AG09319 (cell line): ENCODE results near the gene SLC39A13.

Source experiments
- DNase-seq: peaks from one replicate; pipeline ENCODE4 v3.0.0-alpha.2; 2010; ENCODE audit warnings: low read depth; ENCODE audit errors: extremely low read depth
- TF ChIP-seq, protein P1 (sequence below): IDR thresholded peaks from 2 replicates; pipeline ENCODE4 v1.5.1; 2011; ENCODE audit warnings: low read depth, mild to moderate bottlenecking, inconsistent platforms, low read length, moderate library complexity

SLC39A13 gene

DNA sequence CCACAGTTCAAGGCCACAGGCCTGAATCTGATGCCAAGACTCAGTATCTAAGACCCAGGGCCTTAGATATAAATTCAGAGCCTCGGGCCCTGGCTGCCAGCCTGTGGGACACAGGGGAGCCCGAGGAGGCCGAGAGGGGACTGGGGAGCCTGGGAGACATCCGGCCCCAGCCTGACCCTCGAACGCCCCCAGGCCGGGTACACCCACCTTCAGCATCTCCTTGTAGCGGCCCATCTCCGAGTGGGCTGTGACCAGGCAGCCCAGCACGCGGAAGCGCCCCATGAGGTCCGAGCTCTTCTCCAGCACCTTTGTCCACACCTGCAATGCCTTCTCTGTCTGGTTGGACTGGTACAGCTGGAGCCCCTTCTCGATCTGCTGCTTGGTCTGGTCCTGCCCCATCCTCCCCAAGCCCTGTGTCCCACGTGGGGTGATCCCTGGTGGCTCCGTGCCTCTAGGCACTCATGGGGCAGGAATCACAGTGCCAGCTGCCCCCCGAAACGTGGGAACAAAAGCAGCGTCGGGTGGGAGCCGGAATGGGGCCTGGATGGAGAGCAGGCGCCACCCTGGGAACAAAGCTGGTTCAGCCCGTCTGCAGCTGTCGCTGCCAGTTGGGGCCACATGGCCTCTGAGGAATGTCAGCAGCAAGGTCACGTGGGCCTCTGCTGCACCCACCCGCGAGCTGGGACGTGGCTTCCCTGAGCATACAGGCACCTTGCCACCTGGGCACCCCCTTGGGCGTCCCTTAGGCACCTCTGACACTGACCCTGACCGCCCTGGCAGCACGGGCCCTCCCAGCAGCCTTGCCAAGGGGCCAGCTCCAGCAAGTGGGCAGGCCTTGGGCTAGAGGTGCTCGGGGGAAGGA, 40.4 kb downstream of the SLC39A13 start, which contains the start of gene RAPSN:
Gene RAPSN (minus strand): TSS at position 571 of the 862 bp plus-strand sequence. CDS start 172 bp downstream, at position 399.
- DNase-seq, result no peak
- TF ChIP-seq, protein P1, sequence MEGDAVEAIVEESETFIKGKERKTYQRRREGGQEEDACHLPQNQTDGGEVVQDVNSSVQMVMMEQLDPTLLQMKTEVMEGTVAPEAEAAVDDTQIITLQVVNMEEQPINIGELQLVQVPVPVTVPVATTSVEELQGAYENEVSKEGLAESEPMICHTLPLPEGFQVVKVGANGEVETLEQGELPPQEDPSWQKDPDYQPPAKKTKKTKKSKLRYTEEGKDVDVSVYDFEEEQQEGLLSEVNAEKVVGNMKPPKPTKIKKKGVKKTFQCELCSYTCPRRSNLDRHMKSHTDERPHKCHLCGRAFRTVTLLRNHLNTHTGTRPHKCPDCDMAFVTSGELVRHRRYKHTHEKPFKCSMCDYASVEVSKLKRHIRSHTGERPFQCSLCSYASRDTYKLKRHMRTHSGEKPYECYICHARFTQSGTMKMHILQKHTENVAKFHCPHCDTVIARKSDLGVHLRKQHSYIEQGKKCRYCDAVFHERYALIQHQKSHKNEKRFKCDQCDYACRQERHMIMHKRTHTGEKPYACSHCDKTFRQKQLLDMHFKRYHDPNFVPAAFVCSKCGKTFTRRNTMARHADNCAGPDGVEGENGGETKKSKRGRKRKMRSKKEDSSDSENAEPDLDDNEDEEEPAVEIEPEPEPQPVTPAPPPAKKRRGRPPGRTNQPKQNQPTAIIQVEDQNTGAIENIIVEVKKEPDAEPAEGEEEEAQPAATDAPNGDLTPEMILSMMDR, result no peak

DNA sequence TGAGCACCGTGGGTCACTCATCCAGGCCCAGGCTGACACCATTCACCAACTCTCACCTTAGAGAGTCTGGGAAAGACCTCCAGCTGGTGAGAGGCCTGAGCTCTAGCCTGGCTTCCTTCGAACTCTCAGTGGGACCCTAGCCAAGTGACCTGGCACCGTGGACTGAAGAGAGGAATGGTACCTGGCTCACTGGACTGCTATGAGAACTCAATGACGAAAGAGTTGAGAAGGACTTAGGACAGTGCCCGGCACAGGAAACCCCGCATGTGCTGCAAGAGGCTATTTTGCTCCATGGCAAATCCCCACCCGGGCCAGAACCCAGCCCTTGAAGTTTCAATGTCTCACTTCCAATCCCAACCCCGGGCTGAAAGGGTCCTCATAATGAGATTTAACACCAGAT, 41.2 kb downstream of the SLC39A13 start:
- DNase-seq, result no peak
- TF ChIP-seq, protein P1, result no peak

DNA sequence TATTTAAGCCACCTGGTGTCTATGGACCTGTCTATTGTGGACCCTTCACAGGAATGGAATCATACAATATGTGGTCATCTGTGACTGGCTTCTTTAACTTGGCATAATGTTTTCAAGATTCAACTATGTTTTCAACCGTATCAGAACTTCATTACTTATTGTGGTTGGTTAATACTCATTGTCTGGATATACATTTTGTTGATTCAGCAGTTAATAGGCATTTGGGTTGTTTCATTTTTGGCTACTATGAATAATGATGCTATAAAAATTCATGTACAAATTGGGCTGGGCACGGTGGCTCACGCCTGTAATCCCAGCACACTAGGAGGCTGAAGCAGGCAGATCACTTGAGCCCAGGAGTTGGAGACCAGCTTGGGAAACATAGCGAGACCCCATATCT, 43.0 kb downstream of the SLC39A13 start:
- DNase-seq, result no peak
- TF ChIP-seq, protein P1, result no peak

DNA sequence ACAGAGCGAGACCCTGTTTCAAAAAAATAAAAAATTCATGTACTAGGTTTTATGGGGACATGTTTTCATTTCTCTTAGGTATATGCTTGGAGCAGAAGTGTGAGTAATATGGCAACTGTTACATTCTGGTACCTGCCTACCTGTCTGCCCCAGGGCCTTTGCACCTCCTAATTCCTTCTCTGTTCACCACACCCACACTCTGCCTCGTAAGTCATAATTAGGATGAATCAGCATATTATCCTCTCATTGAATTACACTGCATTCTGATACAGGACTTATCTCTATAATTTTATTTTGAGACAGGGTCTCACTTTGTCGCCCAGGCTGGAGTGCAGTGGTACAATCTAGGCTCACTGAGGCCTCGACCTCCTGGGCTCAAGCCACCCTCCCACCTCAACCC, 43.6 kb downstream of the SLC39A13 start:
- TF ChIP-seq, protein P1, result no peak
- no peak for DNase-seq

DNA sequence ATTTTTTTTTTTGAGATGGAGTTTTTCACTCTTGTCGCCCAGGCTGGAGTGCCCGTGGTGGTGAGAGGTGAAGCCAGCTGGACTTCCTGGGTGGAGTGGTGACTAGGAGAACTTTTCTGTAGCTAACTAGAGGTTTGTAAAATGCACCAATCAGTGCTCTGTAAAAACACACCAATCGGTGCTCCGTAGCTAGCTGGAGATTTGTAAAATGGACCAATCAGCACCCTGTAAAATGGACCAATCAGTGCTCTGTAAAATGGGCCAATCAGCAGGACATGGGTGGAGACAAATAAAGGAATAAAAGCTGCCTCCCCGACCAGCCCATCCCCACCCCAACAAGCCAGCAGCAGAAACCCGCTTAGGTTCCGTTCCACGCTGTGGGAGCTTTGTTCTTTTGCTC, 45.0 kb downstream of the SLC39A13 start:
- no peak for DNase-seq
- TF ChIP-seq, protein P1, result no peak

DNA sequence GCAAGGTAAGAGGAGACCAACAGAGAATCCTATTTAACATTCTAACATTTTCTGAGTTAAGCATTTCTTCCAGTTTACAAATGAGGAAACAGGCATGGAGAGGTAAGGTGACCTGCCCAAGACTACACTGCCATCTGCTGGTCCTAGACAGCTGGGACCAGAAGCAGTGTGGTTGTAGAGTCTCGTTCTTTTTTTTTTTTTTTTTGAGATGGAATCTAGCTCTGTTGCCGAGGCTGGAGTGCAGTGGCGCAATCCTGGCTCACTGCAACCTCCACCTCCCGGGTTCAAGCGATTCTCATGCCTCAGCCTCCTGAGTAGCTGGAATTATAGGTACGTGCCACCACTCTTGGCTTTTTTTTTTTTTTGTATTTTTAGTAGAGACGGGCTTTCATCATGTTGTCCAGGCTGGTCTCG, 45.9 kb downstream of the SLC39A13 start:
- DNase-seq, result peak; percentile 71
- TF ChIP-seq, protein P1, result peak; percentile 87

DNA sequence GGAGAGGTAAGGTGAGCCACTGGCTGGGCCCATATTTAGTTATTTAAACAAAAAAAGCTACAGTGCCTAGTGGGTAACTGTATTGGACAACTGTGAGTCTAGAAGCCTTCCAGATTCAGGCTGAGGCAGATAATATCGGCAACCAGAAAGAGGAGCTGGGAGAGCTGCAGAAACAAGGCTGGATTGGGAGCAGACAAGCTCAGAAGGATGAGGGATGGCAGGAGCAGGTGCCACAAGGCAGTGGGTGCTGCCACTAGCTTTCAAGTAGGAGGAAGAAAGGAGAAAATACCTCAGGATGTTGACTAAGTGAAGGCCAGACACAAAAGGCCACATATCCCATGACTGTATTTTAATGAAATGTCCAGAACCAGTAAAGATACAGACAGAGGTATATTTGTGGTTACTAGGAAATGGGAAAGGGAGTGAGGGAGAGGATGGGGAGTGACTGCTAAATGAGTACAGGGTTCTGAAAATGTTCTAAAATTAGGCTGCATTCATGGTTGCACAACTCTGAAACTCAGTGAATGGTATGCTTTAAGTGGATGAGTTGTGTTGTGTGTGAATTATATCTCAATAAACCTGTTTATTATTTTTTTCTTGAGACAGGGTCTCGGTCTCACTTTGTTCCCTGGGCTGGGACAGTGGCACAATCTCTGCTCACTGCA, 52.3 kb downstream of the SLC39A13 start:
- TF ChIP-seq, protein P1, result no peak
- DNase-seq, result no peak
